Measurements from ENCODE around the gene GMPPB.

GRCh38 chr3:49722896-49723295 lies 855 bp downstream of the GMPPB start:
- TF ChIP-seq CTCF (conservative IDR thresholded peaks at IDR 0.05), result no peak
- no peak for TF ChIP-seq ZFX (IDR thresholded peaks at IDR 0.05)

All from C4-2B (cell line).